ENCODE data around the gene PTPRS. TPM values are rescaled to one million over a fixed set of nuclear protein-coding genes. Genes with fewer than 3 reads are reported as not detected.

The PTPRS gene
- total and polyA plus RNA-seq, 2 donors (not counting 3 experiments of a cell fraction or from before 2014, with no cell fraction given): 10.1 to 16.1 TPM

DNA sequence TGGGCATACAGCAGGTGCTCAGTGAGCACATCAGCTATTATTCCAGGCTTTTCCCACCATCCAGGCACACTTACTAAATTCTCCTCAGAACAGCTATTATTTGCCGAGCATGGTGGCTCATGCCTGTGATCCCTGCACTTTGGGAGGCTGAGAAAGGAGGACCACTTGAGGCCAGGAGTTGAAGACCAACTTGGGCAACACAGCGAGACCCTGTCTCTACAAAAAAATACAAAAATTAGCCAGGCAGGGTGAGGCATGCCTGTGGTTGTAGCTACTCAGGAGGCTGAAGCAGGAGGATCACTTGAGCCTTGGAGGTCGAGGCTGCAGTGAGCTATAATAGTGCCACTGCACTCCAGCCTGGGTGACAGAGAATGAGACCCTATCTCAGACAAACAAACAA lies 35.4 kb downstream of the PTPRS start:
- Histone ChIP-seq H3K9me1 (replicated peaks; ENCODE audit: control insufficient read depth, extremely low read depth, insufficient read depth, low read length) (no peaks in the 10 kb centered on the region), H4K20me1 (replicated peaks; ENCODE audit: control insufficient read depth, extremely low read depth, insufficient read depth, low read length) (no peaks in the 10 kb centered on the region), H2AFZ (ENCODE audit: low read depth, low read length) (no peak overlapping the region), H3K9ac (replicated peaks; ENCODE audit: extremely low read depth, insufficient read depth, low read length) (no peak overlapping the region), H3K27me3 (ENCODE audit: control insufficient read depth in 2 of 2, insufficient read depth in 2 of 2, low read length in 2 of 2) (no peaks in the 10 kb centered on the region), H3K36me3 (ENCODE audit: control insufficient read depth in 2 of 2, extremely low read depth in 1 of 2, insufficient read depth in 2 of 2, low read length in 2 of 2) (no peaks in the 10 kb centered on the region), H3K79me2 (ENCODE audit: control insufficient read depth, insufficient read depth, low read length) (no peaks in the 10 kb centered on the region), H3K9me3 (replicated peaks; ENCODE audit: control insufficient read depth, insufficient read depth, low read length) (no peaks in the 10 kb centered on the region), H3K4me3 (replicated peaks in 1 of 3; ENCODE audit: insufficient read depth in 1 of 3, low read depth in 1 of 3, low read length in 3 of 3) (no peak overlapping the region), H3K4me1 (ENCODE audit: control insufficient read depth, extremely low read depth, insufficient read depth, low read length) (no peaks in the 10 kb centered on the region), H3K27ac (ENCODE audit: insufficient read depth, low read depth, low read length) (no peak overlapping the region), H3K4me2 (ENCODE audit: insufficient read depth, low read length) (no peak overlapping the region)
- intact Hi-C loops (cut with micrococcal nuclease): no loop called here
- no TSS peak for BruUV-seq (replicated peaks)
- ChIA-PET POLR2A (no interaction called here), CTCF (no interaction called here)
- dilution Hi-C loops (cut with MboI; ENCODE audit: extremely low pct_ligation_motif_present, low sequenced_read_pairs): no loop called here
- DNase-seq (ENCODE audit: low read depth, low spot score) (no peak), FAIRE-seq (no peak)
- no peak for TF ChIP-seq JUN (IDR thresholded peaks at IDR 0.05; ENCODE audit: borderline replicate concordance, insufficient read depth, insufficient read length, low read depth)
- TF ChIP-seq, protein P1, sequence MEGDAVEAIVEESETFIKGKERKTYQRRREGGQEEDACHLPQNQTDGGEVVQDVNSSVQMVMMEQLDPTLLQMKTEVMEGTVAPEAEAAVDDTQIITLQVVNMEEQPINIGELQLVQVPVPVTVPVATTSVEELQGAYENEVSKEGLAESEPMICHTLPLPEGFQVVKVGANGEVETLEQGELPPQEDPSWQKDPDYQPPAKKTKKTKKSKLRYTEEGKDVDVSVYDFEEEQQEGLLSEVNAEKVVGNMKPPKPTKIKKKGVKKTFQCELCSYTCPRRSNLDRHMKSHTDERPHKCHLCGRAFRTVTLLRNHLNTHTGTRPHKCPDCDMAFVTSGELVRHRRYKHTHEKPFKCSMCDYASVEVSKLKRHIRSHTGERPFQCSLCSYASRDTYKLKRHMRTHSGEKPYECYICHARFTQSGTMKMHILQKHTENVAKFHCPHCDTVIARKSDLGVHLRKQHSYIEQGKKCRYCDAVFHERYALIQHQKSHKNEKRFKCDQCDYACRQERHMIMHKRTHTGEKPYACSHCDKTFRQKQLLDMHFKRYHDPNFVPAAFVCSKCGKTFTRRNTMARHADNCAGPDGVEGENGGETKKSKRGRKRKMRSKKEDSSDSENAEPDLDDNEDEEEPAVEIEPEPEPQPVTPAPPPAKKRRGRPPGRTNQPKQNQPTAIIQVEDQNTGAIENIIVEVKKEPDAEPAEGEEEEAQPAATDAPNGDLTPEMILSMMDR (IDR thresholded peaks at IDR 0.05; ENCODE audit: extremely low read depth in 1 of 2, insufficient read depth in 1 of 2, low read depth in 1 of 2, low read length in 2 of 2): no peak
- TF ChIP-seq FOS (IDR thresholded peaks at IDR 0.05; ENCODE audit: borderline replicate concordance, insufficient read depth, low read length): no peak
- TF ChIP-seq EZH2 (IDR thresholded peaks at IDR 0.05; ENCODE audit: borderline replicate concordance, low read depth, low read length, severe bottlenecking): no peak
- no peak for TF ChIP-seq POLR2A (IDR thresholded peaks at IDR 0.05; ENCODE audit: low read depth, low read length)
- no peak for TF ChIP-seq MYC (IDR thresholded peaks at IDR 0.05; ENCODE audit: low read depth, low read length)
- no peak for TF ChIP-seq POLR2AphosphoS5 (IDR thresholded peaks at IDR 0.05; ENCODE audit: insufficient read depth, low read depth, low read length)
- TF ChIP-seq GATA2 (IDR thresholded peaks at IDR 0.05; ENCODE audit: insufficient read depth, insufficient read length, low read depth, low read length): no peak
- TF ChIP-seq, protein P2, sequence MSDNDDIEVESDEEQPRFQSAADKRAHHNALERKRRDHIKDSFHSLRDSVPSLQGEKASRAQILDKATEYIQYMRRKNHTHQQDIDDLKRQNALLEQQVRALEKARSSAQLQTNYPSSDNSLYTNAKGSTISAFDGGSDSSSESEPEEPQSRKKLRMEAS (IDR thresholded peaks at IDR 0.05; ENCODE audit: insufficient read depth, insufficient read length): no peak

All from endothelial cell of umbilical vein (primary cell).